ENCODE data around the gene TSKS.

- TF ChIP-seq CTCF (tag by site-specific recombination; IDR thresholded peaks at IDR 0.05) (no peak), ZBTB21 (tag by site-specific recombination; IDR thresholded peaks at IDR 0.05) (no peak), ZNF121 (tag by site-specific recombination; IDR thresholded peaks at IDR 0.05) (no peak), ZBTB44 (tag by site-specific recombination; IDR thresholded peaks at IDR 0.05) (no peak), ZNF274 (IDR thresholded peaks at IDR 0.05; ENCODE audit: low read length) (no peak), ZNF274 (tag by site-specific recombination; IDR thresholded peaks at IDR 0.05; ENCODE audit: borderline replicate concordance) (no peak), ZNF362 (tag by site-specific recombination; IDR thresholded peaks at IDR 0.05) (no peak), PRDM4 (tag by site-specific recombination; IDR thresholded peaks at IDR 0.05) (no peak)
Observed at GRCh38 chr19:49700563-49700962, 62.5 kb downstream of the TSKS start.
